HEK293 (cell line): ENCODE measurements around the gene PDZK1IP1.

Experiments used
- BCL6B ChIP-seq: fragments of 450-650 bp; formaldehyde crosslinking; IDR thresholded peaks from 2 replicates; pipeline ENCODE4 v1.5.1; 2017; ENCODE audit warnings: missing biosample characterization, missing genetic modification characterization
- CTCF ChIP-seq: fragments of 450-650 bp; formaldehyde crosslinking; IDR thresholded peaks from 2 replicates; pipeline ENCODE4 v1.5.1; 2016; ENCODE audit warnings: missing biosample characterization, missing genetic modification characterization
- KLF9 ChIP-seq: fragments of 450-650 bp; formaldehyde crosslinking; IDR thresholded peaks from 2 replicates; pipeline ENCODE4 v1.5.1; 2016; ENCODE audit warnings: missing biosample characterization, missing genetic modification characterization, low read depth
- ZNF132 ChIP-seq: fragments of 450-650 bp; formaldehyde crosslinking; IDR thresholded peaks from 2 replicates; pipeline ENCODE4 v1.5.1; 2017; ENCODE audit warnings: missing biosample characterization, missing genetic modification characterization, borderline replicate concordance
- ZNF548 ChIP-seq: fragments of 450-650 bp; formaldehyde crosslinking; IDR thresholded peaks from 2 replicates; pipeline ENCODE4 v1.5.1; 2016; ENCODE audit warnings: missing biosample characterization, missing genetic modification characterization
- ZNF660 ChIP-seq: fragments of 450-650 bp; IDR thresholded peaks from 2 replicates; pipeline ENCODE4 v1.5.1; 2018; ENCODE audit warnings: missing biosample characterization, mild to moderate bottlenecking, missing genetic modification characterization
- ZNF701 ChIP-seq: fragments of 450-650 bp; formaldehyde crosslinking; IDR thresholded peaks from 2 replicates; pipeline ENCODE4 v1.5.1; 2016; ENCODE audit warnings: missing biosample characterization, missing genetic modification characterization

GRCh38 chr1:47164552-47164951 is 25.3 kb downstream of the PDZK1IP1 start:
- no peak for TF ChIP-seq ZNF701
- TF ChIP-seq CTCF, result no peak
- no peak for TF ChIP-seq KLF9 (tag by site-specific recombination)
- TF ChIP-seq BCL6B (tag by site-specific recombination), result no peak
- TF ChIP-seq ZNF132 (tag by site-specific recombination), result no peak
- no peak for TF ChIP-seq ZNF660 (tag by site-specific recombination)
- no peak for TF ChIP-seq ZNF548 (tag by site-specific recombination)
